Esophagus squamous epithelium (tissue), 4 donors: Measurements from ENCODE around the gene ANO4.

Experiments
- CTCF ChIP-seq, 6 experiments: fragments of 450-650 bp in 4 of 6; fragments of 200-600 bp in 2 of 6; sonication (generic) in 2 of 6; IDR thresholded peaks; one replicate each; pipeline ENCODE4 v1.5.1; 2016 to 2019; ENCODE audit warnings: antibody characterized with exemption in 6 of 6, mild to moderate bottlenecking in 4 of 6, moderate library complexity in 4 of 6
- POLR2A ChIP-seq, 4 donors: fragments of 450-650 bp; IDR thresholded peaks; one replicate each; pipeline ENCODE4 v1.6.1; 2017; ENCODE audit warnings: antibody characterized with exemption in 4 of 4, mild to moderate bottlenecking in 4 of 4, moderate library complexity in 3 of 4

GRCh38 chr12:101115326-101115725, 320.8 kb downstream of the ANO4 start:
- TF ChIP-seq CTCF (IDR thresholded peaks at IDR 0.05) (no peak), POLR2A (IDR thresholded peaks at IDR 0.05) (no peak)
